ENCODE data around the gene GINS3.

The GINS3 gene

GRCh38 chr16:58451265-58451689 lies 59.0 kb downstream of the GINS3 start:
- TF ChIP-seq EZH2phosphoT487 (IDR thresholded peaks at IDR 0.05; ENCODE audit: low read depth) (no peak), CTCF (IDR thresholded peaks at IDR 0.05; ENCODE audit: low read depth, low read length) (no peak)
- Histone ChIP-seq H3K27me3 (ENCODE audit: low read depth, low read length) (no peaks in the 10 kb centered on the region), H2AFZ (ENCODE audit: low read depth, low read length) (no peak overlapping the region), H3K36me3 (replicated peaks; ENCODE audit: low read depth, low read length) (no peaks in the 10 kb centered on the region), H3K79me2 (ENCODE audit: low read length) (no peaks in the 10 kb centered on the region), H3K9ac (ENCODE audit: low read length) (no peak overlapping the region), H3K27ac (ENCODE audit: low read length) (no peak overlapping the region), H3K9me3 (ENCODE audit: insufficient read depth, low read length) (no peaks in the 10 kb centered on the region), H3K4me1 (ENCODE audit: low read length) (no peaks in the 10 kb centered on the region), H3K4me3 (ENCODE audit: low read length) (no peak overlapping the region), H3K4me2 (ENCODE audit: low read length) (no peak overlapping the region), H4K20me1 (ENCODE audit: insufficient read depth, low read length) (no peaks in the 10 kb centered on the region)

DNA sequence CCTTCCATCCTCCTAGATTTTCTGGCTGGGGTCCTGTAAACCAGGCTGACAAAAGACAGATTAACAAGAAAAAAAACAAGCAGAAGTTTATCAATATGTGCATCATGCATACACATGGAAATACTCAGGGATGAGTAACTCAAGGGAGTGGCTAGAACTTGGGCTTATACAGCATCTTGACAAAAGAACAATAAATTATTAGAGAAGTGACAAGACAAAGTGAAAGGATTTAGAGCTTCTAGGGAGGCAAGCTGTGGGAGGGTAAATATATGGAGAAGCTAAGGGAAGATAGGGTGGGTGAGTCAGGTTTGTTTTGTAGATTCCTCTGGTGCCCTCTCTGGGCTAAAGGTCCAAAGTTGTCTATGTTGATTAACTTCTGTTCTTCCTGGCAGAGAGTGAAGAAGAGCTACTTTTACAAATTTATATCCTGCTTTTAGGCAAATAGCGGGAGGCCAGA lies 59.7 kb downstream of the GINS3 start:
- H4K20me1 ChIP-seq (ENCODE audit: insufficient read depth, low read length), result no peaks in the 10 kb centered on the region
- H3K4me1 ChIP-seq (ENCODE audit: low read length), result no peaks in the 10 kb centered on the region
- H3K27ac ChIP-seq (ENCODE audit: low read length), result no peak overlapping the region
- H3K79me2 ChIP-seq (ENCODE audit: low read length), result no peaks in the 10 kb centered on the region
- no peak overlapping the region for H3K4me3 ChIP-seq (ENCODE audit: low read length)
- no peaks in the 10 kb centered on the region for H3K27me3 ChIP-seq (ENCODE audit: low read depth, low read length)
- no peak overlapping the region for H3K9ac ChIP-seq (ENCODE audit: low read length)
- no peaks in the 10 kb centered on the region for H3K36me3 ChIP-seq (replicated peaks; ENCODE audit: low read depth, low read length)
- TF ChIP-seq EZH2phosphoT487 (IDR thresholded peaks at IDR 0.05; ENCODE audit: low read depth), result no peak
- TF ChIP-seq CTCF (IDR thresholded peaks at IDR 0.05; ENCODE audit: low read depth, low read length), result no peak
- H3K9me3 ChIP-seq (ENCODE audit: insufficient read depth, low read length), result no peaks in the 10 kb centered on the region
- no peak overlapping the region for H3K4me2 ChIP-seq (ENCODE audit: low read length)
- H2AFZ ChIP-seq (ENCODE audit: low read depth, low read length), result no peak overlapping the region

- H3K27me3 ChIP-seq (ENCODE audit: low read depth, low read length), result no peaks in the 10 kb centered on the region
- H3K36me3 ChIP-seq (replicated peaks; ENCODE audit: low read depth, low read length), result no peaks in the 10 kb centered on the region
- no peaks in the 10 kb centered on the region for H3K9me3 ChIP-seq (ENCODE audit: insufficient read depth, low read length)
- H3K79me2 ChIP-seq (ENCODE audit: low read length), result no peaks in the 10 kb centered on the region
- no peak overlapping the region for H3K9ac ChIP-seq (ENCODE audit: low read length)
- no peak overlapping the region for H3K4me2 ChIP-seq (ENCODE audit: low read length)
- H3K4me3 ChIP-seq (ENCODE audit: low read length), result no peak overlapping the region
- no peak overlapping the region for H2AFZ ChIP-seq (ENCODE audit: low read depth, low read length)
- TF ChIP-seq CTCF (IDR thresholded peaks at IDR 0.05; ENCODE audit: low read depth, low read length) (no peak), EZH2phosphoT487 (IDR thresholded peaks at IDR 0.05; ENCODE audit: low read depth) (no peak)
- H3K27ac ChIP-seq (ENCODE audit: low read length), result no peak overlapping the region
- no peaks in the 10 kb centered on the region for H4K20me1 ChIP-seq (ENCODE audit: insufficient read depth, low read length)
- H3K4me1 ChIP-seq (ENCODE audit: low read length), result no peaks in the 10 kb centered on the region
These were observed 60.4 kb downstream of the GINS3 start for GRCh38 chr16:58452640-58453039.

GRCh38 chr16:58454178-58454577 lies 61.9 kb downstream of the GINS3 start:
- no peak overlapping the region for H3K27ac ChIP-seq (ENCODE audit: low read length)
- H3K4me2 ChIP-seq (ENCODE audit: low read length), result no peak overlapping the region
- no peak overlapping the region for H3K9ac ChIP-seq (ENCODE audit: low read length)
- H3K4me3 ChIP-seq (ENCODE audit: low read length), result no peak overlapping the region
- no peaks in the 10 kb centered on the region for H3K9me3 ChIP-seq (ENCODE audit: insufficient read depth, low read length)
- no peaks in the 10 kb centered on the region for H3K36me3 ChIP-seq (replicated peaks; ENCODE audit: low read depth, low read length)
- H4K20me1 ChIP-seq (ENCODE audit: insufficient read depth, low read length), result no peaks in the 10 kb centered on the region
- H2AFZ ChIP-seq (ENCODE audit: low read depth, low read length), result no peak overlapping the region
- H3K27me3 ChIP-seq (ENCODE audit: low read depth, low read length), result no peaks in the 10 kb centered on the region
- no peaks in the 10 kb centered on the region for H3K79me2 ChIP-seq (ENCODE audit: low read length)
- TF ChIP-seq EZH2phosphoT487 (IDR thresholded peaks at IDR 0.05; ENCODE audit: low read depth) (no peak), CTCF (IDR thresholded peaks at IDR 0.05; ENCODE audit: low read depth, low read length) (no peak)
- H3K4me1 ChIP-seq (ENCODE audit: low read length), result peaks cover under 1% of the 10 kb centered on the region; the same call in 1 of the 2 replicates

Data from OCI-LY3 (cell line).